DOHH2 (cell line): ENCODE measurements around the gene IL36RN.
"Not testable (repeated sequence)": the region's sequence is repeated elsewhere in the genome, so short reads cannot be mapped to it uniquely, and the experiment has no call there.

Experiments used
- EZH2phosphoT487 ChIP-seq: fragments of 200-600 bp; sonication (generic); IDR thresholded peaks from 2 replicates; pipeline ENCODE4 v1.6.1; 2017; ENCODE audit warnings: borderline replicate concordance, mild to moderate bottlenecking, antibody characterized with exemption, low read length, moderate library complexity, mixed read lengths
- TF ChIP-seq, protein P1 (sequence below): fragments of 200-600 bp; sonication (generic); IDR thresholded peaks from one replicate; pipeline ENCODE4 v1.5.1; 2014; ENCODE audit warnings: antibody characterized with exemption, mild to moderate bottlenecking, low read depth, low read length; ENCODE audit not compliant: poor library complexity, severe bottlenecking

GRCh38 chr2:113096842-113097618 is 38.0 kb downstream of the IL36RN start:
- TF ChIP-seq, protein P1, sequence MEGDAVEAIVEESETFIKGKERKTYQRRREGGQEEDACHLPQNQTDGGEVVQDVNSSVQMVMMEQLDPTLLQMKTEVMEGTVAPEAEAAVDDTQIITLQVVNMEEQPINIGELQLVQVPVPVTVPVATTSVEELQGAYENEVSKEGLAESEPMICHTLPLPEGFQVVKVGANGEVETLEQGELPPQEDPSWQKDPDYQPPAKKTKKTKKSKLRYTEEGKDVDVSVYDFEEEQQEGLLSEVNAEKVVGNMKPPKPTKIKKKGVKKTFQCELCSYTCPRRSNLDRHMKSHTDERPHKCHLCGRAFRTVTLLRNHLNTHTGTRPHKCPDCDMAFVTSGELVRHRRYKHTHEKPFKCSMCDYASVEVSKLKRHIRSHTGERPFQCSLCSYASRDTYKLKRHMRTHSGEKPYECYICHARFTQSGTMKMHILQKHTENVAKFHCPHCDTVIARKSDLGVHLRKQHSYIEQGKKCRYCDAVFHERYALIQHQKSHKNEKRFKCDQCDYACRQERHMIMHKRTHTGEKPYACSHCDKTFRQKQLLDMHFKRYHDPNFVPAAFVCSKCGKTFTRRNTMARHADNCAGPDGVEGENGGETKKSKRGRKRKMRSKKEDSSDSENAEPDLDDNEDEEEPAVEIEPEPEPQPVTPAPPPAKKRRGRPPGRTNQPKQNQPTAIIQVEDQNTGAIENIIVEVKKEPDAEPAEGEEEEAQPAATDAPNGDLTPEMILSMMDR: not testable (repeated sequence)
- TF ChIP-seq EZH2phosphoT487: not testable (repeated sequence)
